Right cardiac atrium (tissue), 5 donors: Measurements from ENCODE around the gene NDUFS5. TPM values are rescaled to one million over a fixed set of nuclear protein-coding genes. Genes with fewer than 3 reads are reported as not detected.
"Not testable (repeated sequence)": the region's sequence is repeated elsewhere in the genome, so short reads cannot be mapped to it uniquely, and the experiment has no call there.

Experiments used
- ATAC-seq, 2 donors: fragments of 200-7000 bp; cut with Tn5 transposase; one replicate each; pipeline versions ENCODE4 v1.8.0 to v1.9.1; 2020; ENCODE audit warnings: moderate library complexity in 2 of 2, mild to moderate bottlenecking in 1 of 2
- DNase-seq, 3 donors: peaks; one replicate each; pipeline ENCODE4 v3.0.0-alpha.2; 2020
- H3K27ac ChIP-seq: one replicate; pipeline ENCODE4 v1.5.1; 2013; ENCODE audit warnings: mild to moderate bottlenecking, low read length, control low read depth, moderate library complexity
- H3K27me3 ChIP-seq: one replicate; pipeline ENCODE4 v1.6.1; 2013; ENCODE audit not compliant: control insufficient read depth, insufficient read depth
- H3K4me1 ChIP-seq: one replicate; pipeline ENCODE4 v1.6.1; 2013; ENCODE audit warnings: low read length; ENCODE audit not compliant: control insufficient read depth, insufficient read depth
- H3K4me3 ChIP-seq: one replicate; pipeline ENCODE4 v1.5.1; 2013; ENCODE audit warnings: low read length, control low read depth
- H3K9me3 ChIP-seq: one replicate; pipeline ENCODE4 v1.6.1; 2013; ENCODE audit warnings: low read length; ENCODE audit not compliant: control insufficient read depth
- WGBS: extraction: QIAGEN DNeasy Blood & Tissue Kit; methylation state at CpG from one replicate; pipeline ENCODE4 v1.1.7; 2013; 5-methylcytosine and 5-hydroxymethylcytosine counted together
- intact Hi-C, 4 donors: fragments of 100-400 bp; cut with DNase I; formaldehyde crosslinking; loops; one replicate each; pipeline versions ENCODE4 v1.11.0 to v1.14.0; 2022 to 2023
- polyA plus RNA-seq: library from polyadenylated mRNA; stranded (reverse); fragments of 200-250 nt; gene quantifications from one replicate; pipeline ENCODE4 v1.2.3, GENCODE V29; 2013
- total RNA-seq, 4 donors: library from RNA; stranded (reverse); fragmentation: NEBNext Ultra II Directional; extraction: Animal tissue kit (Norgen Biotek cat#: 25700); gene quantifications; one replicate each; pipeline ENCODE4 v1.2.1, GENCODE V29; 2021
- donor health status: healthy with polysubstance abuse.
- donor health status: DM: no; HTN: yes; CAD: no.
- donor health status: DM: no; HTN: no; CAD: no.
- donor health status: DM: no; HTN: yes; CAD: no; lungs with severe emphysema.
- donor health status: DM: yes; HTN: yes; CAD: no.

The NDUFS5 gene
- total and polyA plus RNA-seq, 5 donors = 466 to 2,285 (median 511) TPM

DNA sequence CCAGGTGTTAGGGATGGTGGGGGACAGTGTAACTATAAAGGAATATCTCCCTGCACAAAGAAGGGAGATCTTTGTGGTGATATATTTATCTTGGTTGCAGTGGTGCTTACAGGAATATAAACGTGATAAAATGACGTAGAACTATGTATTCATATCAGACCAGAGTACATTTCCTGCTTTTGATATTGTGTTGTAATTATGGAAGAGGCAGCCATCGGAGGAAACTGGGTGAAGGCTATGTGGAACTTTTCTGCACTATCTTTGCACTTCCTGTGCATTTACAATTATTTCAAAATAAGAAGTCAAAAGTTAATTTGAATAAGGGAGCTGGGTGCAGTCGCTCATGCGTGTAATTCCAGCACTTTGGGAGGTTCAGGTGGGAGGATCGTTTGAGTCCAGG is 37.6 kb downstream of the NDUFS5 start:
- intact Hi-C loops = no loop called here

DNA sequence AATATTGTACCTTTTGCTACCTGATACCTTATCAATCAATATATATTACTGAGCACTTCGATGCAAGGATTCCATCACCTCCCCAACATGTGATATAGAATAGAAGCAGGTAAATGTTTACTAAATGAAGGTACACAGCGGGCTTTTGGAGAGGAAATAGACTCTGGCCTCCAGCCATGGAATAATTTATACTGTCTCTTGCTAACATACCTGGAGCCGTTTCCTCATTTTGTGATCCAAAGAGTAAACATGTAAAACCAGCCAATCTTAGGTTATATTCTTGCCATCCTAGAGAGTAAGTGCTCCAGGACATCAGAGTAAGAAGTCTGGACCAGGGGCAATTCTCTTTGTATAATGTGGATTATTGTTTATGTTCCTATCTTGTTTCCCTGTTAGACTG is 39.4 kb downstream of the NDUFS5 start:
- intact Hi-C loops = no loop called here
- H3K27me3 ChIP-seq = no peaks in the 10 kb centered on the region
- H3K9me3 ChIP-seq = no peaks in the 10 kb centered on the region
- ATAC-seq (no peak), DNase-seq (no peak)
- no peak overlapping the region for H3K27ac ChIP-seq
- H3K4me3 ChIP-seq = no peak overlapping the region
- no peaks in the 10 kb centered on the region for H3K4me1 ChIP-seq
- WGBS = 80% methylated on average over 3 of the region's 3 CpGs

More for the DNA sequence above, 37.6 kb downstream of the NDUFS5 start:
- Histone ChIP-seq H3K4me1 (no peaks in the 10 kb centered on the region), H3K27ac (no peak overlapping the region), H3K9me3 (no peaks in the 10 kb centered on the region), H3K27me3 (no peaks in the 10 kb centered on the region), H3K4me3 (no peak overlapping the region)
- ATAC-seq (no peak), DNase-seq (no peak)
- WGBS = 50% methylated on average over 6 of the region's 6 CpGs

DNA sequence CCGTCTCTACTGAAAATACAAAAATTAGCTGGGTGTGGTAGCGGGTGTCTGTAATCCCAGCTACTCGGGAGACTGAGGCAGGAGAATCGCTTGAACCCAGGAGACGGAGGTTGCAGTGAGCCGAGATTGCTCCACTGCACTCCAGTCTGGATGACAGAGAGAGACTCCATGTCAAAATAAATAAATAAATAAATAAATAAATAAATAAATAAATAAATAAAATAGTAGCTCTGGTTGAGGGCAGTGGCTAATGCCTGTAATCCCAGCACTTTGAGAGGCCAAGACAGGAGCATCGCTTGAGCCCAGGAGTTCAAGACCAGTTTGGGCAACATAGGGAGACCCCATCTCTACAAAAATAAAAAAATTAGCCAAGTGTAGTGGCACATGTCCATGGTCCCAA is 42.1 kb downstream of the NDUFS5 start:
- H3K27ac ChIP-seq, ATAC-seq, H3K27me3 ChIP-seq, H3K9me3 ChIP-seq, intact Hi-C loops, H3K4me3 ChIP-seq, H3K4me1 ChIP-seq, DNase-seq: not testable (repeated sequence)
- 98% methylated on average over 7 of the region's 7 CpGs for WGBS

DNA sequence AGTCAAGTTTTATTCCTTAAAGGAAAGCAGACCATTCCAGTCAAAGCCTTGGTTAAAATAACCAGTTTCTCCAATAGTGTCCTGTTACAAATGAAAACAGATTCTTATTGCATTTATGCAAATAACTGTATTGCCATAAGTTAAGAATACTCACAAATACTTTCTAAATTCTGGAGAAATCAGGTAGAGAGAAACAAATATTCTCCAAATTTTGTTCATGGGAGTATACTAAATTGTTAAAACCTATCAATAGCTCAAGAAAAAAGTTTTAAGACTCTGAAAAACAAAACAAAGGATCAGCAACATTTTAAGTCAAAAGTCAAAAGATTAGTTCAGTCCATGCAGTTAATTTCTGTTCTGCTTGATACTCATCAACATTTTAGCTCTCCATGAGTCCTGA is 45.4 kb downstream of the NDUFS5 start:
- H3K4me3 ChIP-seq = not testable (repeated sequence)

DNA sequence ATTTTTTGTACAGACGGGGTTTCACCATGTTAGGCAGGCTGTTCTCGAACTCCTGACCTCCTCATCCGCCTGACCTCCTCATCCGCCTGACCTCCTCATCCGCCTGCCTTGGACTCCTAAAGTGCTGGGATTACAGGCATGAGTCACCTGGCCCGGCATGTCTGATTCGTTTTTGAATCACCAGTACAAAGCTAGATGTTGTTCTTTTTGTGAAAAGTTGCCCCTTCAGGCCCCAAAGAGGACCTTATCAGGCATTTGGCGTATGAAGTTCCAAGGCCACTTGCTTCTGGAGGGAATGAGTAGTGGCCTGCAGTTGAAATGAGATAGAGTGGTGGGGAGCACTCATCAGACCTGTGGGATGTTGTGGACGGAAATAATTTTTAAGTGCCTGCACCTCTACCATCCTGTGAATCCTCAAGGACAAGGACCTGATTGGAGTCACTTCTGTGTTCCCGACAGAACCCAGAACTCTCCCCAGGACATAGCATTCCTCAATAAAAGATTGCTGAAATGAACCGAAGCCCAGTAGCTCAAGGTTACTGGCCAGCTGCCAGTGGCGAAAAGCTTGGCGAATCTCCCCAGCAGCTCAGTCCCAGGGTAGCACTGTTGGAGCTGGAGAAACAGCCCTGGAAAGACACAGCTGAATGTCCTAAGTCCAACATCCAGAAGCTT is 50.1 kb downstream of the NDUFS5 start:
- 44% methylated on average over 13 of the region's 13 CpGs for WGBS
- H3K4me3 ChIP-seq = no peak overlapping the region
- H3K27me3 ChIP-seq = no peaks in the 10 kb centered on the region
- peak; percentile 82 to 87 for ATAC-seq
- intact Hi-C loops = no loop called here
- no peaks in the 10 kb centered on the region for H3K9me3 ChIP-seq
- H3K27ac ChIP-seq = peak overlapping the region; percentile 39
- no peaks in the 10 kb centered on the region for H3K4me1 ChIP-seq
- peak; percentile 84 to 94 (median 91) for DNase-seq

More for the DNA sequence above, 45.4 kb downstream of the NDUFS5 start:
- H3K27ac ChIP-seq, ATAC-seq, H3K27me3 ChIP-seq, H3K4me1 ChIP-seq, intact Hi-C loops, DNase-seq, H3K9me3 ChIP-seq: not testable (repeated sequence)

DNA sequence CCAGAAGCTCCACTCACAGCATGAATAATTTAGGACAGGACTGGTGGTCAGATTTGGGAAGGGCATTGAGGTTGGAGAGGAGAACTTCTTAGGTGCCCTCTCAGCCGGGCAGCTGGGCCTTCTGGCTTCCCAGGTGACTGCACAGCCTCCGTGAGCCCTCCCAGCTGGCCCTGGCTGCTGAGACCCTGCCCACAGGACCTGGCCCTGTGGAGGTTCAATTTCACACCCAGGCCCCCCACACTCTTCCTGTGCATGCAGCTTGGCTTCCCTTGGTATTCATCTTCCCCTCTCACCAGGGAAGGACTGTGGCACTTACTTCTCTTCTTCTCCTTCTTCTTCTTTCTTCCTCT is 50.6 kb downstream of the NDUFS5 start:
- H3K4me1 ChIP-seq = no peaks in the 10 kb centered on the region
- no peaks in the 10 kb centered on the region for H3K27me3 ChIP-seq
- intact Hi-C loops = no loop called here
- H3K27ac ChIP-seq = no peak overlapping the region
- DNase-seq = no peak
- no peaks in the 10 kb centered on the region for H3K9me3 ChIP-seq
- ATAC-seq = no peak
- H3K4me3 ChIP-seq = no peak overlapping the region
- WGBS = 69% methylated on average over 2 of the region's 2 CpGs

DNA sequence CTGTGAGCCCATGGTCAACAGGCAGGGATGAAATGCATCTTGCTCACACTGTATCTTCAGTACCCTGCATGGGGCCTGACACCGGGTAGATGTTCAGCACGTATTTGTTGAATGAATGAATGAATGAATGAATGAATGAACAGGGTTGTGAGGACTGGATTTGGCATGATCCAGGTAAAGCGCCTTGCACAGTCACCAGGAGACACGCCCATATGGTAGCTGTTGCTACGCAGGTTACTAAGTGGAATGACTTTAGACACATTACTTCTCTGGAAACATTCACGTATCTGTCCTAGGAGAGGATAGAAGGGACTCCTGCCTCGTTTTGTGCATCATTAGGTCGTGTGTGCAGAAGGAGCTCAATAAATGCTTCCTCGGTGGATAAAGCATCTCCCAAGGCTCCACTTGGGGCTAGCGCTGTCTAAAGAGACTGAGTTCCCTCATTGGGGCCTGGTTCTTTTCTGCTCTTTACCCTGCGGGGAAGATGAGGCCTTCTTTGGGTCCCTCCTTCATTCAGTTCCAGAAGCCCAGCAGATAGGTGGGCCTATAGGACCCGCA is 54.2 kb downstream of the NDUFS5 start:
- H3K27me3 ChIP-seq = no peaks in the 10 kb centered on the region
- peak overlapping the region; percentile 89 for H3K4me3 ChIP-seq
- DNase-seq (no peak), ATAC-seq (no peak)
- H3K4me1 ChIP-seq = no peaks in the 10 kb centered on the region
- no peaks in the 10 kb centered on the region for H3K9me3 ChIP-seq
- 83% methylated on average over 12 of the region's 12 CpGs for WGBS
- intact Hi-C loops = no loop called here
- H3K27ac ChIP-seq = no peak overlapping the region

DNA sequence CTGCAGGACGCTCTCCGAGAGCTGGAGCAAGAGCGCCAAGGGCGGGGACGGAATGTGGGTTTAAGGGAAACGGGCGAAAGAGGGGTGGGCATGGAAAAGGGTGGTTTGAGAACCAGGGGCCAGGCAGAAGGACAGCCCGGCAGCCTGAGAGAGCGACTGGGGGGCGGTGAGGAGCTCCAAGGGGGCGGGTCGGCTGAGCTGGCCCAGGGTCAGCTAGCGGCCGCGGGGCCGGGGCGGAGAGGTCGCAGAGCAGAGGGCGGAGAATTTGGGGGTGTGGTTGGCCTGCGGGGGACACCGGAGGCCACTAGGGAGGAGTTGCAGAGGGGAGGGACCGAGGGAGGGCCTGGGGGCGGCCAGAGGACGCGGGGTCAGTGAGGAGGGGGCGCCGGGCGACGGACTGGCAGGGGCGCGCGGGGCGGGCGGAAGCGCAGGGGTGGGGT is 54.7 kb downstream of the NDUFS5 start:
- H3K27ac ChIP-seq = no peak overlapping the region
- H3K4me1 ChIP-seq = no peaks in the 10 kb centered on the region
- H3K4me3 ChIP-seq = peak overlapping the region; percentile 89
- H3K9me3 ChIP-seq = no peaks in the 10 kb centered on the region
- DNase-seq (peak; percentile 52 to 72 (median 71)), ATAC-seq (peak; percentile 15 to 34)
- intact Hi-C loops = no loop called here
- 10% methylated on average over 35 of the region's 35 CpGs for WGBS
- H3K27me3 ChIP-seq = no peaks in the 10 kb centered on the region

DNA sequence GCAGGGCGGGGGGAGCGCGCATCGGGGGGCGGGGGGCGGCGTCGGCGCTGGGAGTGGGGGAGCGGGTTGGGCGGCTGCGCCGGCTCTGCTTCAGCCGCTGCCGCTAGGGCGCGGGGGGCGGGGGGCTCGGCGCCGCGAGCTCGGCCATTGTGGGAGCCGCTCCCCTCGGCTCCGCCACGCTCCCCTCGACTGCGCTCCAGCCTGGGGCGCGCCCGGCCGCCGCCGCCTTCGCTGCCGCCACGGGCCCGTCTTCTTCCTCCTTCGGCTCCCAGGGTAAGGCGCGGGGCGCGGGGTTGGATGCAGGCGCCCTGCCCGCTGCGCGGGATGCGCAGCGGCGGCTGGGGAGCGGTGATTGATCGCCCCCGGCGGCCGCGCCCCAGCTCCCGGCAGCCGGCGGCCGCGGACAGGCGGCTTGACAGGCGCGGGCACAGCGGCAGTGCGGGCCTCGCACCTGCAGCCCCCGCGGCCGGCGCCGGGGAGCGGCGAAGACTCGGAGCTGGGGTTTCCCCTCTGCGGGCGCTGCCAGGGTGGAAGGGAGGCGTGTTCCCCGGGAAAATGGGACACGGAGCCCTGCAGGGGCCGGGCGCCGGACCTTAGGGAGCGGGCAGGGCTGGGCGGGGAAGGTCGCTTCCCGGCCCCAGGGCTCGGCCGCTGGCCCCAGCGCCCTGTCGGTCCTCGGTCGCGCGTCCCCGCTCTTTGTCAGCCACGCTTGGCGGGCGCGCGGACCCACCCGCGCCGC is 55.3 kb downstream of the NDUFS5 start:
- DNase-seq (peak in 2 of 3 donors; percentile 64 to 69), ATAC-seq (peak; percentile 22 to 23)
- Histone ChIP-seq H3K9me3 (no peaks in the 10 kb centered on the region), H3K27me3 (no peaks in the 10 kb centered on the region), H3K27ac (no peak overlapping the region), H3K4me3 (peak overlapping the region; percentile 89), H3K4me1 (peaks cover under 1% of the 10 kb centered on the region)
- intact Hi-C loops = no loop called here
- WGBS = under 1% methylated on average over 103 of the region's 105 CpGs

DNA sequence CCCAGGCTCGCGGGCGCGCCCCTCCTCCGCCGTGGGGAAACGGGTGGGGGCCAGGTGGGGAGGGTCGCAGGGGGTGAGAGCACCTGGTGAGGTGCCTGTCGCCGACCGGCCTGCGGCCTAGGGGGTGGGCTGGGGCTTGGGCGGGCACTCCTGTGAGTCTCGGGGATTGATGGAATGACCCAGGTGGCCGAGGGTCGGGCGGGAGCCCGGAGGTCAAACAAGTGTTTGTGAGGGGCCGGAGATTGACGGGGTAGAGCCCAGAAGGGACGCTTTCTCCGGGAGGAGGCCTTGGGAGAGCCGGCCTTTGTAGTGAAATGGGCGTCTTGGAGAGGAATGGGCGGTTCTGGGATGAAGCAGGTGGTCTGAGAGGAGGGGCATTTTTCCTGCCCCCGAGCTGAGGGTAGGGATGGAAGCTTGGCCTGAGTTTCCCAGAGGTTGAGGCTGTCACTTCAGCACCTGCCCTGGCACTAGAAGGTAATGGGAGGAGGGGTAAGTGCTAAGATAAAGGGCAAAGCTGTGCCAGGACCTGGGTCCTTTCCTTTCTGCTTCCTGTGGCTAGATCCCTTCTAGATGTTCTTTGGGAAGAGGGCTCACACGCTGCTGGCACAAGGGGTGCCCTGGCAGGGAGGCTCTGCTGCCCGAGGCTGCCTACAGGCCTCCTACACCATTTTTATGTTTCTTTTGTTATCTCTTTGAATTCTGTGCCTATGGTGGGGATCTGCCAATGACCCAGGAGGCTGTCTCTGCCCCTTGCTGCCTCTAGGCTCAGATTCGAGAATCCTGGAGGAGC is 56.1 kb downstream of the NDUFS5 start:
- no peaks in the 10 kb centered on the region for H3K27me3 ChIP-seq
- no peak overlapping the region for H3K27ac ChIP-seq
- peak overlapping the region; percentile 89 for H3K4me3 ChIP-seq
- 22% methylated on average over 29 of the region's 29 CpGs for WGBS
- H3K4me1 ChIP-seq = peaks cover 3% of the 10 kb centered on the region
- intact Hi-C loops = no loop called here
- no peaks in the 10 kb centered on the region for H3K9me3 ChIP-seq
- DNase-seq (no peak), ATAC-seq (peak in 1 of 2 donors; percentile 3)
